ENCODE measurements around the gene POLD1. TPM values are rescaled to one million over a fixed set of nuclear protein-coding genes. Genes with fewer than 3 reads are reported as not detected.

The POLD1 gene
- total and polyA plus RNA-seq, 2 experiments from 2014 or later: 111 to 173 TPM

DNA sequence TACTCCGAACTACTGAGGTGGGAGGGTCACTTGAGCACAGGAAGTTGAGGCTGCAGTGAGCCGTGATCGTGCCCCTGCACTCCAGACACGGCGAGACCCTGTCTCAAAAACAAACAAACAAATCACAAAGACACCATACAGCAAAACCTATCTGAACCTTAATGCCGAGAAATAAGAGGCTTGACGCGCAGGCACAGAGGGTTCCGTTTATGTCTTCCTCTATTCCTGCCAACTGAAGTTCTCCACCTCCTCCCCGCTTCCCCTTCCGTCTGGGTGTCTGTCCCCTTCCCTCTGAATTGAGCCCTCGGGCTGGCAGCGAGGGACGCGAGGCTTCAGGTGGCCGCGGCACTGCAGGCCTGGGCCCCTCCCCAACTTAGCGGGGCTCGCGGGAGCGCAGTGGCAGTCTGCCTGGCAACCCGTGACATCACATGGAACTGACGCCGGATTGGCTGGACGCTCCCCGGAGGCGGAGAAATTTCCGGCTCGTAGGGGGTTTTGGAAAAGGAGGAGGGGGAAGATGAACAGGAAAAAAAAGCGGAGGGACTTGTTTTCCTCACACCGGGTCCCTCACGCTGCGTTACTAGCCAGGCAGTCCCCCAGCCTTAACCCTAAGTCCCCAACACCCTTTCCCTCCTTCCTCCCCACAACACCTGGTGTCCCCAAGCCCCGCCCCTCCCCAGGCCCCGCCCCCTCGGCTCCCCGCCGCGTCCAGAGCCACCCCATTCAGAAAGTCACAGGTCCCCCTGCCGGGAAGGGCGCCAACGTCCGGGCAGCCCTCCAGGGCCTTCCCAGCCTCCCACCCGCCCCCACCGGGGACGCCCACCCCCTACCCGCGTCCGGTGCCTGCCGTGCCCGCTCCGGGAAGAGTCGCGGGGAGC lies 47.4 kb downstream of the POLD1 start:
- peaks cover 19% of the 10 kb centered on the region for H3K4me1 Mint-ChIP-seq
- Histone ChIP-seq H3K27ac (ENCODE audit: low read depth) (no peak overlapping the region), H2AFZ (peak overlapping the region; percentile 89; the same call in 1 of the 2 replicates), H3F3A (replicated peaks; ENCODE audit: low read depth) (peaks cover 20% of the 10 kb centered on the region; the same call in 1 of the 2 replicates), H3K9me2 (ENCODE audit: insufficient read depth) (no peaks in the 10 kb centered on the region), H3K4me3 (peak overlapping the region; percentile 84), H3K4me1 (ENCODE audit: insufficient read depth) (peaks cover 29% of the 10 kb centered on the region), H3K27me3 (ENCODE audit: insufficient read depth) (peaks cover 26% of the 10 kb centered on the region), H4K20me1 (replicated peaks; ENCODE audit: insufficient read depth) (no peaks in the 10 kb centered on the region; the same call in 1 of the 2 replicates), H3K36me3 (ENCODE audit: insufficient read depth) (no peaks in the 10 kb centered on the region), H3K4me2 (peak overlapping the region; percentile 99), H3K79me2 (replicated peaks; ENCODE audit: insufficient read depth) (no peaks in the 10 kb centered on the region)
- H3K27ac Mint-ChIP-seq: peak overlapping the region; percentile 86
- peaks cover 6% of the 10 kb centered on the region; the same call in 1 of the 3 replicates for H3K36me3 Mint-ChIP-seq (ENCODE audit: low read depth)
- TF ChIP-seq EZH2 (IDR thresholded peaks at IDR 0.05; ENCODE audit: low read depth, unreplicated experiment) (no peak), JUNB (IDR thresholded peaks at IDR 0.05; ENCODE audit: unreplicated experiment) (no peak), CREB1 (CRISPR knock-in tag; IDR thresholded peaks at IDR 0.05; ENCODE audit: low read depth) (peak; percentile 93), POLR2AphosphoS5 (IDR thresholded peaks at IDR 0.05; ENCODE audit: low read depth) (peak; percentile 56; the same call in 1 of the 2 replicates)
- peak overlapping the region; percentile 82 for H3K4me3 Mint-ChIP-seq
- H3K9me3 Mint-ChIP-seq: peaks cover 2% of the 10 kb centered on the region
- DNase-seq (ENCODE audit: low spot score): peak; percentile 93
- peak; percentile 81 for ATAC-seq
- peaks cover 20% of the 10 kb centered on the region for H3K27me3 Mint-ChIP-seq (ENCODE audit: insufficient read depth, low read depth, poor library complexity)

- Mint-ChIP-seq H3K36me3 (ENCODE audit: low read depth) (peaks cover 11% of the 10 kb centered on the region; the same call in 1 of the 3 replicates), H3K4me3 (peak within 1 kb of the TSS; percentile 82), H3K9me3 (peaks cover 10% of the 10 kb centered on the region), H3K27me3 (ENCODE audit: insufficient read depth, low read depth, poor library complexity) (peaks cover 20% of the 10 kb centered on the region), H3K4me1 (peaks cover 19% of the 10 kb centered on the region), H3K27ac (peak within 1 kb of the TSS; percentile 86)
- Histone ChIP-seq H3K9me2 (ENCODE audit: insufficient read depth) (no peaks in the 10 kb centered on the region), H3K27ac (ENCODE audit: low read depth) (peak within 1 kb of the TSS; percentile 74; the same call in 1 of the 2 replicates), H3K4me3 (peak within 1 kb of the TSS; percentile 84), H3K27me3 (ENCODE audit: insufficient read depth) (peaks cover 26% of the 10 kb centered on the region), H3K79me2 (replicated peaks; ENCODE audit: insufficient read depth) (no peaks in the 10 kb centered on the region), H3K36me3 (ENCODE audit: insufficient read depth) (no peaks in the 10 kb centered on the region), H3F3A (replicated peaks; ENCODE audit: low read depth) (peaks cover 20% of the 10 kb centered on the region; the same call in 1 of the 2 replicates), H3K4me2 (peak within 1 kb of the TSS; percentile 99), H3K4me1 (ENCODE audit: insufficient read depth) (peaks cover 29% of the 10 kb centered on the region), H4K20me1 (replicated peaks; ENCODE audit: insufficient read depth) (no peaks in the 10 kb centered on the region; the same call in 1 of the 2 replicates), H2AFZ (peak within 1 kb of the TSS; percentile 95)
- ATAC-seq (peak; percentile 29), DNase-seq (ENCODE audit: low spot score) (peak; percentile 76)
- TF ChIP-seq POLR2AphosphoS5 (IDR thresholded peaks at IDR 0.05; ENCODE audit: low read depth) (peak; percentile 33), ZNF462 (CRISPR knock-in tag; IDR thresholded peaks at IDR 0.05) (no peak)
These were observed 48.3 kb downstream of the POLD1 start, which contains the start of gene MYBPC2 for GRCh38 chr19:50432221-50433028. TSS of gene MYBPC2 (plus strand) at chr19:50432892. CDS start at chr19:50432954, 62 bp downstream.

Measured in GM23338 (cell line).